ENCODE data around the gene DCAF4. TPM values are rescaled to one million over a fixed set of nuclear protein-coding genes. Genes with fewer than 3 reads are reported as not detected.

Gene DCAF4
- total and polyA plus RNA-seq, 2 donors from 2014 or later, result 11.0 to 23.1 TPM

DNA sequence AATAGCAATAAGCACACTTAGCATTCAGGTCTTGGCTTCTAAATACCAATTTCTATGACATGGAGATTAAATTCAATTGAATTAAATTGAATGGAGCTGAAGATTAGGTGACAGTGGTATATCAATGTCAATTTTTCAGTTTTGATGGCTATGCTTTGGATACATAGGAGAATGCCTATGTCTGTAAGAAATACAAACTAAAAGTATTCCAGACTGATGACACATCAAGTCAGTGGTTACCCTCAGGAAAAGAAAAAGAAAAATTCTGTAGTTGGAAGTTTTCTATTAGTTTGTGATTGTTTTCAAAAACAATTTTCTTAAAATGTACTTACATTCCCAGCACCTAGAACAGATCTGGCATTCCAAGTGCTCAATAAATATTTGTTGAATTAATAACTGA lies 4.9 kb upstream of the DCAF4 start:
- Histone ChIP-seq H3K9me3 (ENCODE audit: control insufficient read depth in 2 of 3, insufficient read depth in 1 of 3, low read length in 3 of 3) (no peaks in the 10 kb centered on the region), H3K9ac (ENCODE audit: low read length in 3 of 3) (no peak overlapping the region), H3K27me3 (ENCODE audit: control insufficient read depth, insufficient read depth, low read length) (no peaks in the 10 kb centered on the region), H3K4me1 (ENCODE audit: control insufficient read depth in 2 of 3, insufficient read depth in 2 of 3, low read depth in 1 of 3, low read length in 3 of 3) (peaks cover 0 to 6% (median 0%) of the 10 kb centered on the region in 3 donors), H3K36me3 (ENCODE audit: control insufficient read depth in 2 of 3, insufficient read depth in 3 of 3, low read length in 3 of 3) (no peaks in the 10 kb centered on the region), H3K27ac (ENCODE audit: low read depth in 2 of 2, low read length in 2 of 2) (no peak overlapping the region), H3K4me3 (ENCODE audit: low read length in 3 of 3) (no peak overlapping the region)
- FAIRE-seq, result no peak
- TF ChIP-seq, protein P1, sequence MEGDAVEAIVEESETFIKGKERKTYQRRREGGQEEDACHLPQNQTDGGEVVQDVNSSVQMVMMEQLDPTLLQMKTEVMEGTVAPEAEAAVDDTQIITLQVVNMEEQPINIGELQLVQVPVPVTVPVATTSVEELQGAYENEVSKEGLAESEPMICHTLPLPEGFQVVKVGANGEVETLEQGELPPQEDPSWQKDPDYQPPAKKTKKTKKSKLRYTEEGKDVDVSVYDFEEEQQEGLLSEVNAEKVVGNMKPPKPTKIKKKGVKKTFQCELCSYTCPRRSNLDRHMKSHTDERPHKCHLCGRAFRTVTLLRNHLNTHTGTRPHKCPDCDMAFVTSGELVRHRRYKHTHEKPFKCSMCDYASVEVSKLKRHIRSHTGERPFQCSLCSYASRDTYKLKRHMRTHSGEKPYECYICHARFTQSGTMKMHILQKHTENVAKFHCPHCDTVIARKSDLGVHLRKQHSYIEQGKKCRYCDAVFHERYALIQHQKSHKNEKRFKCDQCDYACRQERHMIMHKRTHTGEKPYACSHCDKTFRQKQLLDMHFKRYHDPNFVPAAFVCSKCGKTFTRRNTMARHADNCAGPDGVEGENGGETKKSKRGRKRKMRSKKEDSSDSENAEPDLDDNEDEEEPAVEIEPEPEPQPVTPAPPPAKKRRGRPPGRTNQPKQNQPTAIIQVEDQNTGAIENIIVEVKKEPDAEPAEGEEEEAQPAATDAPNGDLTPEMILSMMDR (IDR thresholded peaks at IDR 0.05; ENCODE audit: borderline replicate concordance, extremely low read depth, insufficient read depth), result no peak
- DNase-seq, result no peak
- intact Hi-C loops (cut with DNase I), result no loop called here

DNA sequence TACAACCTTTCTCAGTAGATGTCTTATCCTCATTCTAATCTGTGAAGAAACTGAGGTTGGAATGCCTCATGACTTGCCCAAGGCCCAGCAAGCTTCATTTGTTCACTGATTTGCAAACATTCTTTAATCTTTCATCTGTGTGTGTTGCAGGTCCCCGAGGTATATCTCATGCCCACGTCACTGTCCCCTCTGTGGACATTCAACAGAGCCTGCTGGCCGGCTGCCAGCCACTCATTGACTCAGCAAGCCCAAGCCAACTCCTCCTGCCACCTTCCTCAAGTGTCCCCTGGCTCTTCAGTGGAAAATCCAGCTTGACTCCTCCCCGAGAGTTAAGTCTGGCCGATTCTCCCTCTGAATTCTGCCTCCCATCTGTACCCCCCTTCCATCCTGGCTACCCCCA lies 1.9 kb upstream of the DCAF4 start:
- no peak overlapping the region for H3K27ac ChIP-seq (ENCODE audit: low read depth in 2 of 2, low read length in 2 of 2)
- no peak for DNase-seq
- no peaks in the 10 kb centered on the region for H3K36me3 ChIP-seq (ENCODE audit: control insufficient read depth in 2 of 3, insufficient read depth in 3 of 3, low read length in 3 of 3)
- no peak for FAIRE-seq
- H3K4me1 ChIP-seq (ENCODE audit: control insufficient read depth in 2 of 3, insufficient read depth in 2 of 3, low read depth in 1 of 3, low read length in 3 of 3), result no peaks in the 10 kb centered on the region
- no peak overlapping the region for H3K9ac ChIP-seq (ENCODE audit: low read length in 3 of 3)
- no peaks in the 10 kb centered on the region for H3K27me3 ChIP-seq (ENCODE audit: control insufficient read depth, insufficient read depth, low read length)
- TF ChIP-seq, protein P1 (IDR thresholded peaks at IDR 0.05; ENCODE audit: borderline replicate concordance, extremely low read depth, insufficient read depth), result no peak
- H3K4me3 ChIP-seq (ENCODE audit: low read length in 3 of 3), result no peak overlapping the region
- H3K9me3 ChIP-seq (ENCODE audit: control insufficient read depth in 2 of 3, insufficient read depth in 1 of 3, low read length in 3 of 3), result no peaks in the 10 kb centered on the region
- intact Hi-C loops (cut with DNase I), result no loop called here

DNA sequence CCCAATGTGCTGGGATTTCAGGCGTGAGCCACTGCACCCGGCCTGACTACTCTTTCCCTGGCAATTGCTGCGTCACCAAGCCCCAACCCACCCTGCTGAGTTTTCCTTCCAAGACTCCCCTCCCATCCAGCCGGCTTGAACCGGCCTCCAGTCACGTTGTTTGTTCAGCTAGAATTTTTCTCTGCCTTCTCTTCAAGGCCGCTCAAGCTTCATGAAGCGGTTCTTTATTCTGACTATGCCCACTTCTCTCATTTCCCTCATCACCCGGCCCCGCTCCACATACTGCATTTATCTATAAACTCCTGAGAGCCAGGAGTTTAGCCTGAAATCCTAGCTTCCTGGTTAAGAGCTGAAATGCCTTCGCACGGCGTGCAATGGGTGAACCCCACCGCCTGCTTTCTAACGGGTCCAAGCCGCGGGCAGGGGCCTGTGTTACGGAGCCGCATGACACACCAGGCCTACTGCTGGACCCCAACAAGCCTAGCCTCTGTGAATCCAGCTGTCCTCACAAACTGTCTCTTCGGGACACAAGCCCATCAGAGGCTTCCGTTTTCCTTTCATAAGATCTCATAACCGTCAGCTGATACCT lies 999 bp upstream of the DCAF4 start:
- Histone ChIP-seq H3K4me3 (ENCODE audit: low read length in 3 of 3) (peak overlapping the region in 2 of 3 donors; percentile 83 to 85), H3K27ac (ENCODE audit: low read depth in 2 of 2, low read length in 2 of 2) (peak overlapping the region in 1 of 2 donors; percentile 88), H3K9me3 (ENCODE audit: control insufficient read depth in 2 of 3, insufficient read depth in 1 of 3, low read length in 3 of 3) (no peaks in the 10 kb centered on the region), H3K9ac (ENCODE audit: low read length in 3 of 3) (peak overlapping the region in 1 of 3 donors; percentile 88), H3K36me3 (ENCODE audit: control insufficient read depth in 2 of 3, insufficient read depth in 3 of 3, low read length in 3 of 3) (no peaks in the 10 kb centered on the region), H3K4me1 (ENCODE audit: control insufficient read depth in 2 of 3, insufficient read depth in 2 of 3, low read depth in 1 of 3, low read length in 3 of 3) (no peaks in the 10 kb centered on the region), H3K27me3 (ENCODE audit: control insufficient read depth, insufficient read depth, low read length) (no peaks in the 10 kb centered on the region)
- TF ChIP-seq, protein P1 (IDR thresholded peaks at IDR 0.05; ENCODE audit: borderline replicate concordance, extremely low read depth, insufficient read depth), result no peak
- peak in 3 of 5 donors; percentile 16 to 52 (median 45) for DNase-seq
- no peak for FAIRE-seq
- intact Hi-C loops (cut with DNase I), result no loop called here
